ENCODE data around the gene TRIO.

GRCh38 chr5:14153932-14154731 is 11.0 kb downstream of the TRIO start:
- no peak for TF ChIP-seq EP300 (IDR thresholded peaks at IDR 0.05)
- no peak for TF ChIP-seq CTCF (IDR thresholded peaks at IDR 0.05)
- no peak for TF ChIP-seq POLR2A (IDR thresholded peaks at IDR 0.05; ENCODE audit: low read depth)
- TF ChIP-seq POLR2AphosphoS5 (IDR thresholded peaks at IDR 0.05), result peak; percentile 66 to 70
